H9 (cell line): ENCODE data around the gene LRRC23. TPM values are rescaled to one million over a fixed set of nuclear protein-coding genes. Genes with fewer than 3 reads are reported as not detected.

ENCODE experiments used
- DNase-seq: peaks from one replicate; pipeline ENCODE4 v3.0.0-alpha.2; 2017
- H2AFZ ChIP-seq: one replicate; pipeline ENCODE4 v1.6.1; 2013; ENCODE audit warnings: mild to moderate bottlenecking, low read length, control low read depth, moderate library complexity
- H2AK5ac ChIP-seq: 2 replicates; pipeline ENCODE4 v1.6.1; 2013; ENCODE audit warnings: low read length, control low read depth, mixed read lengths; ENCODE audit not compliant: insufficient read length
- H2BK120ac ChIP-seq: one replicate; pipeline ENCODE4 v1.6.1; 2013; ENCODE audit warnings: low read depth, mild to moderate bottlenecking, low read length, control low read depth, inconsistent platforms; ENCODE audit not compliant: poor library complexity, severe bottlenecking
- H2BK12ac ChIP-seq: 2 replicates; pipeline ENCODE4 v1.6.1; 2013; ENCODE audit warnings: low read length, control low read depth, mixed read lengths, low read depth; ENCODE audit not compliant: insufficient read length
- H2BK15ac ChIP-seq: 2 replicates; pipeline ENCODE4 v1.6.1; 2013; ENCODE audit warnings: low read depth, low read length, control low read depth
- H2BK20ac ChIP-seq: one replicate; pipeline ENCODE4 v1.6.1; 2013; ENCODE audit warnings: low read depth, mild to moderate bottlenecking, low read length, control low read depth, inconsistent platforms; ENCODE audit not compliant: poor library complexity, severe bottlenecking
- H2BK5ac ChIP-seq: 2 replicates; pipeline ENCODE4 v1.6.1; 2013; ENCODE audit warnings: low read length, control low read depth, mixed read lengths; ENCODE audit not compliant: insufficient read length
- H3K14ac ChIP-seq: 2 replicates; pipeline ENCODE4 v1.6.1; 2013; ENCODE audit warnings: low read length, control low read depth; ENCODE audit not compliant: insufficient read depth
- H3K18ac ChIP-seq: 2 replicates; pipeline ENCODE4 v1.6.1; 2013; ENCODE audit warnings: low read depth, mild to moderate bottlenecking, mixed read lengths, low read length, control low read depth; ENCODE audit not compliant: insufficient read length
- H3K23ac ChIP-seq: 2 replicates; pipeline ENCODE4 v1.6.1; 2013; ENCODE audit warnings: low read length, control low read depth, mixed read lengths, low read depth; ENCODE audit not compliant: insufficient read length
- H3K23me2 ChIP-seq: 2 replicates; pipeline ENCODE4 v1.6.1; 2013; ENCODE audit warnings: low read depth, mild to moderate bottlenecking, mixed read lengths, low read length, control low read depth; ENCODE audit not compliant: insufficient read length, poor library complexity, severe bottlenecking
- H3K27ac ChIP-seq: 2 replicates; pipeline ENCODE4 v1.5.1; 2013; ENCODE audit warnings: low read length, control low read depth, mixed read lengths, low read depth; ENCODE audit not compliant: insufficient read length
- H3K27me3 ChIP-seq: 2 replicates; pipeline ENCODE4 v1.6.1; 2013; ENCODE audit warnings: low read length, control low read depth, inconsistent platforms; ENCODE audit not compliant: insufficient read depth
- H3K4ac ChIP-seq: 2 replicates; pipeline ENCODE4 v1.6.1; 2013; ENCODE audit warnings: low read depth, mild to moderate bottlenecking, control low read depth, inconsistent platforms, low read length, moderate library complexity
- H3K4me1 ChIP-seq: 2 replicates; pipeline ENCODE4 v1.6.1; 2013; ENCODE audit warnings: low read length, control low read depth, inconsistent platforms; ENCODE audit not compliant: insufficient read depth
- H3K4me2 ChIP-seq: 2 replicates; pipeline ENCODE4 v1.6.1; 2013; ENCODE audit warnings: low read length, control low read depth, mixed read lengths; ENCODE audit not compliant: insufficient read length, insufficient read depth
- H3K56ac ChIP-seq: 2 replicates; pipeline ENCODE4 v1.6.1; 2013; ENCODE audit warnings: low read depth, mild to moderate bottlenecking, mixed read lengths, low read length, control low read depth; ENCODE audit not compliant: insufficient read length
- H3K79me1 ChIP-seq: 2 replicates; pipeline ENCODE4 v1.6.1; 2013; ENCODE audit warnings: low read depth, mild to moderate bottlenecking, moderate library complexity, low read length, control low read depth, inconsistent platforms; ENCODE audit not compliant: insufficient read depth, poor library complexity, severe bottlenecking
- H3K79me2 ChIP-seq: 2 replicates; pipeline ENCODE4 v1.6.1; 2013; ENCODE audit warnings: low read length, control low read depth, inconsistent platforms; ENCODE audit not compliant: insufficient read depth
- H3K9ac ChIP-seq: 2 replicates; pipeline ENCODE4 v1.6.1; 2013; ENCODE audit warnings: low read length, control low read depth, mixed read lengths; ENCODE audit not compliant: insufficient read length; ENCODE audit errors: extremely low read depth
- H3K9me3 ChIP-seq: one replicate; pipeline ENCODE4 v1.6.1; 2013; ENCODE audit warnings: low read depth, low read length, inconsistent platforms; ENCODE audit not compliant: control insufficient read depth
- H3T11ph ChIP-seq: one replicate; pipeline ENCODE4 v1.6.1; 2013; ENCODE audit warnings: mild to moderate bottlenecking, low read length, control low read depth, inconsistent platforms
- H4K20me1 ChIP-seq: one replicate; pipeline ENCODE4 v1.6.1; 2013; ENCODE audit not compliant: control insufficient read depth, insufficient read length, insufficient read depth
- H4K5ac ChIP-seq: 2 replicates; pipeline ENCODE4 v1.6.1; 2013; ENCODE audit warnings: low read depth, mild to moderate bottlenecking, mixed read lengths, low read length, control low read depth; ENCODE audit not compliant: insufficient read length
- H4K8ac ChIP-seq: replicated peaks from 2 replicates; pipeline ENCODE4 v1.6.1; 2013; ENCODE audit warnings: low read length, control low read depth, mixed read lengths, low read depth; ENCODE audit not compliant: insufficient read length
- H4K91ac ChIP-seq: 2 replicates; pipeline ENCODE4 v1.6.1; 2013; ENCODE audit warnings: low read depth, mild to moderate bottlenecking, moderate library complexity, mixed read lengths, low read length, control low read depth; ENCODE audit not compliant: insufficient read length
- H3K27ac Mint-ChIP-seq, 3 experiments: 2 replicates in 2 of 3; 3 replicates in 1 of 3; pipeline ENCODE4 v1.8.0; 2020 to 2021; ENCODE audit warnings: mixed read lengths in 3 of 3, mild to moderate bottlenecking in 1 of 3, moderate library complexity in 1 of 3
- H3K27me3 Mint-ChIP-seq: 2 replicates; pipeline ENCODE4 v1.8.0; 2021; ENCODE audit warnings: low read depth, mild to moderate bottlenecking, moderate library complexity, mixed read lengths
- H3K36me3 Mint-ChIP-seq, 3 experiments: 2 replicates in 2 of 3; 3 replicates in 1 of 3; pipeline ENCODE4 v1.8.0; 2020 to 2021; ENCODE audit warnings: low read depth in 3 of 3, mixed read lengths in 3 of 3; ENCODE audit not compliant: insufficient read depth in 1 of 3
- H3K4me1 Mint-ChIP-seq, 2 experiments: 2 replicates each; pipeline ENCODE4 v1.8.0; 2020; ENCODE audit warnings: mixed read lengths in 2 of 2
- H3K4me3 Mint-ChIP-seq, 2 experiments: 2 replicates in 1 of 2; 3 replicates in 1 of 2; pipeline ENCODE4 v1.8.0; 2020 to 2021; ENCODE audit warnings: mild to moderate bottlenecking in 2 of 2, mixed read lengths in 2 of 2, moderate library complexity in 1 of 2
- H3K9me3 Mint-ChIP-seq, 2 experiments: 2 replicates in 1 of 2; 3 replicates in 1 of 2; pipeline ENCODE4 v1.8.0; 2020; ENCODE audit warnings: mild to moderate bottlenecking in 2 of 2, mixed read lengths in 2 of 2, moderate library complexity in 1 of 2
- CTCF ChIP-seq: fragments of 200-600 bp; sonication (generic); conservative IDR thresholded peaks from 3 replicates; pipeline ENCODE4 v1.8.0; 2021; ENCODE audit warnings: antibody characterized with exemption, mild to moderate bottlenecking
- WGBS: extraction: QIAGEN DNeasy Blood & Tissue Kit; methylation state at CpG from one replicate; pipeline ENCODE4 v1.1.7; 2013; ENCODE audit warnings: missing lambda C conversion rate, low lambda C conversion rate, mixed read lengths; ENCODE audit not compliant: insufficient read length; ENCODE audit errors: extremely low coverage; 5-methylcytosine and 5-hydroxymethylcytosine counted together
- total RNA-seq: library from RNA; stranded (reverse); gene quantifications from 2 replicates; pipeline ENCODE4 v1.2.1, GENCODE V29; 2021

The LRRC23 gene
- total RNA-seq, 1 experiment from 2014 or later, result 2.1 TPM

- no peak within 1 kb of the TSS for H3T11ph ChIP-seq
- H2AFZ ChIP-seq, result no peak within 1 kb of the TSS
- no peak within 1 kb of the TSS for H3K4me2 ChIP-seq
- H3K14ac ChIP-seq, result no peak within 1 kb of the TSS; the same call in 1 of the 2 replicates
- no peaks in the 10 kb centered on the region for H3K79me2 ChIP-seq
- peak within 1 kb of the TSS in 1 of 3 experiments; percentile 39; a peak in 1 of 7 replicates for H3K27ac Mint-ChIP-seq
- no peak for DNase-seq
- H2BK20ac ChIP-seq, result no peak within 1 kb of the TSS
- no peak within 1 kb of the TSS for H4K8ac ChIP-seq
- no peak within 1 kb of the TSS for H3K23ac ChIP-seq
- H3K56ac ChIP-seq, result no peak within 1 kb of the TSS
- H3K4me3 Mint-ChIP-seq, result peak within 1 kb of the TSS in 1 of 2 experiments; percentile 18; a peak in 1 of 5 replicates
- H3K9me3 ChIP-seq, result no peaks in the 10 kb centered on the region
- H2BK12ac ChIP-seq, result no peak within 1 kb of the TSS
- H3K18ac ChIP-seq, result no peak within 1 kb of the TSS
- no peak within 1 kb of the TSS for H2BK120ac ChIP-seq
- no peaks in the 10 kb centered on the region for H3K9me3 Mint-ChIP-seq
- H4K91ac ChIP-seq, result no peak within 1 kb of the TSS
- H3K79me1 ChIP-seq, result no peaks in the 10 kb centered on the region
- H2BK5ac ChIP-seq, result no peak within 1 kb of the TSS
- H3K27ac ChIP-seq, result no peak within 1 kb of the TSS
- peaks cover 2% of the 10 kb centered on the region for H4K20me1 ChIP-seq
- peaks cover 23 to 35% of the 10 kb centered on the region in 2 experiments for H3K4me1 Mint-ChIP-seq
- H2AK5ac ChIP-seq, result no peak within 1 kb of the TSS
- H3K4me1 ChIP-seq, result peaks cover 2% of the 10 kb centered on the region; the same call in 1 of the 2 replicates
- H3K23me2 ChIP-seq, result peaks cover 7% of the 10 kb centered on the region
- no peak within 1 kb of the TSS for H2BK15ac ChIP-seq
- peaks cover 0 to 5% (median 3%) of the 10 kb centered on the region in 3 experiments; a peak in 3 of 7 replicates for H3K36me3 Mint-ChIP-seq
- no peak within 1 kb of the TSS for H4K5ac ChIP-seq
- H3K9ac ChIP-seq, result no peak within 1 kb of the TSS
- no peak within 1 kb of the TSS for H3K4ac ChIP-seq
- no peaks in the 10 kb centered on the region for H3K27me3 ChIP-seq
- WGBS, result no CpG with 5 or more reads among the region's 25 CpGs
- no peak for TF ChIP-seq CTCF
- no peaks in the 10 kb centered on the region; the same call in 1 of the 2 replicates for H3K27me3 Mint-ChIP-seq
These were observed 46.4 kb downstream of the LRRC23 start, which contains the start of gene PTPN6 for GRCh38 chr12:6950811-6951540. Gene PTPN6, plus strand, starts transcription at chr12:6951356. Its CDS starts 157 bp downstream, at chr12:6951513.
